GM19099 (cell line): Measurements from ENCODE around the gene TRIO.

ENCODE experiments used
- POLR2A ChIP-seq: IDR thresholded peaks from 3 replicates; pipeline ENCODE4 v1.6.1; 2011; ENCODE audit warnings: low read depth; ENCODE audit not compliant: insufficient read length; ENCODE audit errors: extremely low read depth

The TRIO gene

DNA sequence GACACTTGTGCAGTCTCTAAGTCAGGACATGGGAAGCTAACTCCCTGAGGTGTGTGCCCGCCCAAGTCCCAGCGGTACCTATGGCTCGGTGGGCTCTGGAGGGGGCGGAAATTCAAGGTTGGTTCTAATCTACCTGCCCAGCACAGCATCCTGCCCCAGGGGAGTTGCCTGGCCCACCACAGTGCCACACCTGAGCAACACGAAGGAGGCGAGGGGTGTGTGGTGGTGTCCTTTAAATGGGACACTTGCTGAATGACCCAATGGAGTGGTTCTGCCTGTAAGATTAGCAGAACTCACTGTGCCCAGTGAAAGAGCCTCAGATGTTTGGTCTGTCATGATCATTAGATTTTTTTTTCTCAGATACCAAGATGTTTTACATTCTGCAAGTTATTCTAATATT lies 367.7 kb downstream of the TRIO start:
- no peak for TF ChIP-seq POLR2A

DNA sequence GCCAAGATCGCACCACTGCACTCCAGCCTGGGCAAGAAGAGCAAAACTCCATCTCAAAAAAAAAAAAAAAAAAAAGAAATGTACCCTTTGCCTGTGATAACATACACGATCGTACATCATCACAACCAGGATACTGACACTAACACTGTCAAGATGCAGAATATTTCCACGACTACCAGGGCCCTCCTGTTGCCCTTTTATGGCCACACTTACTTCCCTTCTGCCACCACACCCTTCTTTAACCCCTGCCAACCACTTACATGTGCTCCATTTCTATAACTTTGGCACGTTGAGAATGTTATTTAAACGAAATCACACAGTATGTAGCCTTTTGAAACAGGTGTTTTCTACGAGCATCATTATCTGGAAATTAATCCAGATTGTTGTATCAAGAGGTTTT lies 369.4 kb downstream of the TRIO start:
- TF ChIP-seq POLR2A: no peak

DNA sequence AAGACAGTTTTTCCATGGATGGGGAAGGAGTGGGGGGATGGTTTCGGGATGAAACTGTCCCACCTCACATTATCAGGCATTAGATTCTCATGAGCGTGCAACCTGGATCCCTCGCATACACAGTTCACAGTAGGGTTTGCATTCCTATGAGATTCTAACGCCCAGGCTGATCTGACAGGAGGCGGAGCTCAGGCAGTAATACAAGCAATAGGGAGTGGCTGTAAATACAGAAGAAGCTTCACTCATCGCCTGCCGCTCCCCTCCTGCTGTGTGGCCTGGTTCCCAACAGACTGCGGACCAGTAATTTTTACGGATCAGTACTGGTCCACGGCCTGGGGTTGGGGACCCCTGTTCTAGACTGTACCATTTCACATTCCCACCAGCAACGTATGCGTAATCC lies 370.1 kb downstream of the TRIO start:
- no peak for TF ChIP-seq POLR2A

DNA sequence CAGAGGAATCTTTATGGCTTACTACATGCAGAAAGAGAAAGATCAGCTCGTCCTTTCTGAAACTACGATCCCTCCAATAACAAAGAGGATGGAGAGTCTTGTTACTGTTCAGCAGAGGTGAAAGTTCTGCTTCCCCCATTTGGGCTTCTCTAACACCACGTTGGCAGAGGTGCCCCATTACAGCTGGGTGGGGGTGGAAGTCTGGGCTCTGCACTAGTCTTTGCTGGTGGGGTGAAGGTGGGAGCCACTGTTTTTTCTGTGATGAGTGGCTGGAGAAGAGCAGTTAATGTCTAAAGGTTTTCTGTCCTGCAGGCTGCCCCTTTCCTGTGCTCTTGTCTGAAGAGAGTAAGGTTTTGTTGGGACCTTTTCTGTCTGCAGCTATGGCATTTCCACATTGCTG lies 373.8 kb downstream of the TRIO start:
- TF ChIP-seq POLR2A: no peak

DNA sequence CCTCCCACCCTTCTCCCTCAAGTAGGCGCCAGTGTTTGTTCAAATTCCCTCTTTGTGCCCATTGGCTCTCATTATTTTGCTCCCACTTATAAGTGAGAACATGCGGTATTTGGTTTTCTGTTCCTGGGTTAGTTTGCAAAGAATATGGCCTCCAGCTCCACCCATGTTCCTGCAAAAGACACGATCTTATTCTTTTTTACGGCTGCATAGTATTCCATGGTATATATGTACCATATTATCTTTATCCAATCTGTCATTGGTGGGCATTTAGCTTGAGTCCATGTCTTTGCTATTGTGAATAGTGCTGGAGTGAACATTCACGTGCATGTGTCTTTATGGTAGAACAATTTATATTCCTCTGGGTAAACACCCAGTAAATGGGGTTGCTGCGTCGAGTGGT lies 375.5 kb downstream of the TRIO start:
- TF ChIP-seq POLR2A: no peak

DNA sequence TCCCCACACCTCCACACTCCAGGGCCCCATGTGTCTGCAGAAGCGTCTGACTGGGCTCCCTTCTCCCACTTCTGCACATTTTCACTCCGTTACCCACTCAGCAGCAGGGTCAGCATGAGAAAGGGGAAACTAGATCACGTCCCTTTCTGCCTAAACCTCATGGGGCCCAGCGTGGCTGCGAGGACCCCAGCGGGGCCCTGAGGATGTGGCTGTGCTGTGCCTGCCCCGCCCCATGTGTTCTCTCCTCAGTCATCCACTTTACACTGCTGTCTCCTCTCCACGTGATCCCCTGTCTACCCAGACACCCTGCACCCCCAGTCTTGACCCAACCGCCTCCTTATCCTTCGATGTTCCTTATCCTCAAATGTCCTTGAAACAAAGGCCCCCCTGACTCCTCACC lies 378.6 kb downstream of the TRIO start:
- TF ChIP-seq POLR2A: no peak

DNA sequence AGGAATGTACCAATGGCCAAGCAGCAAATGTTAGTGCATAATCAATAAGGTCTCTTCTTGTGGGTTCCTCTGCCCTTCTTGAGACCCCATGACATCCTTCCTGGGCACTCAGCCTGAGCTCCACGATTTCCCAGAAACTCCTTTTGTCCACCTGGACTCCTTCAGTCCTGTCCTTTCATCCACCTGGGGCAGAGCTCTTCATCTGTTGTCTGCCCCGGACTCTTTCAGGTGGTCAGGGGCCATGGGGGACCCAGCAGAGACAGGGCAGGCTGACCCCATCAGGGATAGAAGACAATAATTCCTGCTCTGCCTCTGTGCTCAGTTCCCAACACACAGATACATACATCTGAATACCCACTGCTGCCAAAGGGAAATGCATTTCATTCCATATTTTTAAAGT lies 379.6 kb downstream of the TRIO start:
- TF ChIP-seq POLR2A: no peak

DNA sequence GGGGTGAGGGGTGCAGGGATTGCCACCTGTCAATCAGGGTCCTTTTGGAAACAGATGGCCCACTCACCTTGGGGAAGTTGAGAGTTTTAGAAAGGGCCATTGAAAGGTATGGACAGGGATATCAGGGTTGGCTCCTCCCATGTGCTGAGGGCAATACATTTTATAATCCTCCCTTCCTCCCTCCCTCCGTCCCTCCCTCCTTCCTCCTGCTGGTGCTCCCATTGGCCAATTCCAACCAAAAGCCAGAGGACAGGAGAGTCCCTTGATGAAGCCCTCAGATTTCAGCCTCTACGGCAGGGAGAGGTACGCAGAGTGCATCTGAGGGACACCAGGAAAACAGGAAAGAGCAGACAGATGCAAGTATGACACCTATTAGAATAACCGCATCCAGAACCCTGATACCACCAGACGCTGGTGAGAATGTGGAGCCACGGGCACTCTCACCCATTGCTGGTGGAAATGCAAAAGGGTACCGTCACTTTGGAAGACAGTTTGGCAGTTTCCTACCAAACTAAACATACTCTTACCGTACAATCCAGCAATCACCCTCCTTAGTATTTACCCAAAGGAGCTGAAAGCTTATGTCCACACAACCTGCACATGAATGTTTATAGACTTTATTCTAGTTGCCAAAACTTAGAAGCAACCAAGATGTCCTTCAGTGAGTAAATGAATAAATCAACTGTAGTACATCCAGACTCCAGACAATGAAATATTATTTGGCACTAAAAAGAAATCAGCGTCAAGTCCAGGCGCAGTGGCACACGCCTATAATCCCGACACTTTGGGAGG lies 380.3 kb downstream of the TRIO start:
- no peak for TF ChIP-seq POLR2A

DNA sequence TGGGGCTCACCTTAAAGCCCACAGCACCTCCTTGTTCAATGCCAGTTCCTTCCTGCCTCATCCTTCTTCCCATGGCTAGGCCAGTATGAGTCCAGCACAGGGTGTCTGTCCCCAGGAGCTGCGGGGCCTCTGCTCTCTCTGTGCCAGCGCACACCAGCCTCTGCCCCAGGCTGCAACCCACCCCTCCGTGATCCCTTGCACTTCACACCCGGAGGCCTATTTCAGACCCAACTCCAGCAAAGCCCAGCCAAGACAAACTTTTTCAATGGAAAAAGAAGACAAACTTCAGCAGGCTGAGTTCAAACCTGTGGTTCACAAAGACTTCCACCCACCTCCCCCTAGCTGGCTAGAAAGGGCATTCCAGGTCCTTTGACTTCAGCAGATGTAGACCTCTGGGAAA lies 382.3 kb downstream of the TRIO start:
- no peak for TF ChIP-seq POLR2A

DNA sequence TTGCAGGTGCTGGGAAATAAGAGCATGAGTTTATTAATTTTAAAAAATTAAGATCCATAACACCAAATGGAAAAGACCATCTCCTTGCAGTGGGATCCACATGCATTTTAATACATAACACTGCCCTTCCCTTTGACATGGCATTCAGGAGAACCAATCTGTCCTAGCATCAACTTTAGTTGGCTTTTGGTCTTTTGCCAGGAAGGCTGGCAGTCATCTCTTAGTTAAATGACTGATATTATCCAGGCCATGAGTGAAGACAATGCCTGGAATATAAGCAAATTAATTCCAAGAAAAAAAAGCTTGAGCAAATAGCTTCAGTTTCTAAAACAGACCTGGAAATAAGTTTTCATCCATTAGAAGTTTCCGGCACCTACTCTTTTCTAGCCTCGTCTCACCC lies 383.4 kb downstream of the TRIO start:
- TF ChIP-seq POLR2A: no peak

DNA sequence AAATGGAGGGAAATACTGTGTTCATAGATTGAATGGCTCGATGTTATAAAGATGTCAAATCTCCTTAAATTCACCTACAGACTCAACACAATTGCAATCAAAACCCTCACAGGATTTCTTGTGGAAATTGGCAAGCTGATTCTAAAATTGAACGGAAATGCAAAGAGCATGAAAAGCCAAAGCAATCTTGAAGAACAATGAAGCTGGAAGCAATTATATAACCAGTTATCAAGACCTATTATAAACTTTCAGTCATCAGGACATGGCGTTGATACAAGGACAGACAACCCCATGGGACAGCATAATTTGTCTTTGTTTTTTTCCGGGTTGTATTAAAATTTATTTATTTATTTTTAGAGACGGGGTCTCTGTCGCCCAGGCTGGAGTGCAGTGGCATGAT lies 385.0 kb downstream of the TRIO start:
- no peak for TF ChIP-seq POLR2A

DNA sequence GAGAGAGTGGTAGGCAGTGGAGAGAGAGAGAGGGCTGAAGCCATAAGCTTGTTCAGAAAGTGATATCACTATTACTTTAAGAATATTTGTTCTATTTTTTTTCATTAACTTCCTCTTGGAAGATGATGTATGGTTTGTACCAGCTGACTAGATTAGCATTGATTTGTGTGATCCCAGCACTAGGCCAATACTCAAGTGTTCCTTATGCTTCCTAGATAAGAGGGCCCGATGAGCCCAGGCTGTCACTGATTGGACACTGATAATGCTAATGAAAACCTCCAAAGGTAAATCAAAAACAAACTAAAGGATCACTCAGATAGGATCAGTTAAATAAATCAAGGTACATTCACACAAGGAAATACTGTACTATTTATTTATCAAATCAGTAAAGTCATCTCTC lies 385.8 kb downstream of the TRIO start:
- no peak for TF ChIP-seq POLR2A

DNA sequence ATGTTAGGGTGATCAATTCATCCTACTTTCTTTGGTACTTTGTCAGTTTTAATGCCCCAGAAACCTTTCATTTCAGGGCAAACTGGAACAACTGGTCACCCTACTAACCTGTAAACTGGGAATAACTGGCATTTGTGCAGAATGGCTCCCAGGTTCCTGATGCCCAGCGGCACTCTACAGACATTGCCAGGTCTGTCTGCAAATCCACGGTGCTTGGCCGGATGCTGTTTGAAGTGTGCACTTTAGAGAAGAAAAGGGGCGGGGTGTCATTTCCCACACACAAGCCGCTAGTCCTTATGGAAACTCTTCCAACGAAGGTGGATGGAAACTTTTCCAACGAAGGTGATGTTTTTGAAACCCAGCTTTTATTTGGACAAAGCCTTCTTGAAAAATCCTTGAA lies 388.5 kb downstream of the TRIO start:
- TF ChIP-seq POLR2A: no peak

DNA sequence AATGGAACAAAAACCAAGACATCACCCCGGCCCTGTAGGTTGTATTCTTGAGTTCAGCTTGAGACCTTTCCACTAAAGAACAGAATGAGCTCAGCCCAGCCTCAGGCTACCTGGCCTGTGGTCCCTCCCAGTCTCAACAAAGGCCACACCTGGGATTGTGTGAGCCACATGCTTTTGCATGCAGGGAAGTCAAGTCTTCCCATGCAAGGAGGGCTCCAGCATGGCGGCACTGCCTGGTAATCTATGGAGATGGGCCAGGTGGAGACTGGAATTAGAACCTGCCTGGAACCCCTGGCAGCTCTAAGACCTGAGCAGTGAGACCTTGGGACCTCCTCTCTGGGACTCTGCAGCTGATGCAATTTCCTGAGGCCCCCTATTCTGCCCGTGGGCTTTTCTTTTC lies 389.0 kb downstream of the TRIO start:
- TF ChIP-seq POLR2A: no peak

DNA sequence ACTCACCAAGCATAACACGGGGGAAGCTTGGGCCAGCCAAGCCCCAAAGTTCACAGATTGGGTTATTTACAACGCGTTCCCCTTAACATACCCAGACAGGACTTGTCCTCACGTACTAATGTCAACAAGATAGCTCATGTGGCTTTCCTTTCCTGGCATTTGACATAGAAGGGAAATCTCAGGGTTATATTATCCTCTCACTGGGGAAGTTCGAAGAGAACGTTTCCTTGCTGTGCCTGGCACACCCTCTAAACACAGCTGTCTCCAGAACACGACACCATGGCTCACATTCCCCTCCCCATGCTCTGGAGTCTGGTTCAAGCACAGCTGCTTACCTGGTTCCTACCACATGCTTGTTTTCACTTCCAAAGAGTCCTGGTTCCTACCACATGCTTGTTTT lies 391.6 kb downstream of the TRIO start:
- no peak for TF ChIP-seq POLR2A

DNA sequence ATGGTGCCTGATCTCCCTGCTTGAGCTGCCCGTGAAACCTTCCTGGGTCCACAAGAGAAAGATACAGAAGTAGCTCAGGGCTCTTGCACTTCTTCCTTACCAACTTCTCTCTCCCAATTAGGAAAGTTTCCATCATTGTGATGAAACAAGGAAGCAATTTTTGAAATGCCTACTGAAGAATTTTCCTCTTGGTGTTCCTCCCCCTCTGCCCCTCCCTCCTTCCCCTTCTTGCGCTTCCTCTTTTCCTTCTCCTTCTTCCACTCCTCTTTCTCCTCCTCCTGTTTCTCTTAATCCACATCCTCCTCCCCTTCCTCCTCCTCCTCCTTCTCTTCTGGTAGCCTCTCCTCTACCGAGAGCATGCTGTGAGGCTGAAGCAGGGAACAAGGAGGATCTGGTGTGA lies 402.2 kb downstream of the TRIO start:
- TF ChIP-seq POLR2A: no peak

DNA sequence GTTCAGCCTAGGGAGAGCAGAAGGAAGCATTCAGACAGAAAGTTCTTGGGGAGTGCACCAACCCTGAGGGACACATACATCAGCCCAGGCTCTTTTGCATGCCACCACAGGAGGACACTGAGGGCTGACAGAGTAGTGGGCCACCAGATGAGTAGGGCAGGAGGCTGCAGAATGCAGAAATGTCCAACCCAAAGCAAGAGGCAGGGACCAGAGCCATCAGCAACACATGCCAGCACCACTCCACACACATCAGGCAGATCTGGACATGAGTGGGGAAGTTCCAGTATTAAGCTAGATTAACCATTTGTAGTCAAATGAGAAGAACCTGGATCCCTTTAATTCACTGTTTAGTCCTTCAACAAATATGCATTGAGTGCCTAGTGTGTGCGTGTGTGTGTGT lies 402.7 kb downstream of the TRIO start:
- no peak for TF ChIP-seq POLR2A
